ENCODE results near the gene ASF1A.

The ASF1A gene

GRCh38 chr6:118896339-118897136, 2.6 kb downstream of the ASF1A start:
- H3K4me1 ChIP-seq = peaks cover 0 to 38% (median 8%) of the 10 kb centered on the region in 4 donors
- no peak overlapping the region for H3K4me3 ChIP-seq
- DNase-seq = no peak
- no peaks in the 10 kb centered on the region for H3K9me3 ChIP-seq
- peak in 1 of 2 experiments; percentile 10 for TF ChIP-seq CTCF (IDR thresholded peaks at IDR 0.05)
- intact Hi-C loops (cut with DNase I; ENCODE audit: low total_unique reads) = loop anchor here (5.0 kb wide), 1 partner anchor 36 kb away; no protein-coding TSS in a partner anchor
- H3K27ac ChIP-seq = no peak overlapping the region
- H3K36me3 ChIP-seq = peaks cover 0 to 8% (median 4%) of the 10 kb centered on the region in 3 donors
- no peaks in the 10 kb centered on the region for H3K27me3 ChIP-seq

GRCh38 chr6:118897386-118897785, 3.4 kb downstream of the ASF1A start:
- Histone ChIP-seq H3K27ac (no peak overlapping the region), H3K4me1 (peaks cover 0 to 31% (median 2%) of the 10 kb centered on the region in 4 donors), H3K4me3 (no peak overlapping the region), H3K36me3 (peaks cover 0 to 8% (median 4%) of the 10 kb centered on the region in 3 donors), H3K9me3 (no peaks in the 10 kb centered on the region), H3K27me3 (no peaks in the 10 kb centered on the region)
- intact Hi-C loops (cut with DNase I; ENCODE audit: low total_unique reads) = loop anchor here (5.0 kb wide), 1 partner anchor 35 kb away; no protein-coding TSS in a partner anchor
- no peak for DNase-seq
- no peak for TF ChIP-seq CTCF (IDR thresholded peaks at IDR 0.05)

GRCh38 chr6:118899948-118900347, 6.0 kb downstream of the ASF1A start:
- DNase-seq = no peak
- Histone ChIP-seq H3K4me3 (no peak overlapping the region), H3K27ac (no peak overlapping the region), H3K27me3 (no peaks in the 10 kb centered on the region), H3K36me3 (peaks cover 11 to 20% (median 15%) of the 10 kb centered on the region in 3 donors), H3K9me3 (no peaks in the 10 kb centered on the region), H3K4me1 (peaks cover 0 to 35% (median 2%) of the 10 kb centered on the region in 4 donors)
- no peak for TF ChIP-seq CTCF (IDR thresholded peaks at IDR 0.05)
- intact Hi-C loops (cut with DNase I; ENCODE audit: low total_unique reads) = loop anchor here (5.0 kb wide), 1 partner anchor 32 kb away; no protein-coding TSS in a partner anchor

- intact Hi-C loops (cut with DNase I; ENCODE audit: low total_unique reads) = no loop called here
- TF ChIP-seq CTCF (IDR thresholded peaks at IDR 0.05) = no peak
- Histone ChIP-seq H3K4me1 (peaks cover 0 to 16% (median 0%) of the 10 kb centered on the region in 4 donors), H3K4me3 (no peak overlapping the region), H3K36me3 (peaks cover 20 to 39% (median 37%) of the 10 kb centered on the region in 3 donors), H3K9me3 (no peaks in the 10 kb centered on the region), H3K27me3 (no peaks in the 10 kb centered on the region), H3K27ac (peak overlapping the region in 1 of 2 donors; percentile 13)
- no peak for DNase-seq
Observed at GRCh38 chr6:118902726-118903125, 8.8 kb downstream of the ASF1A start.

DNA sequence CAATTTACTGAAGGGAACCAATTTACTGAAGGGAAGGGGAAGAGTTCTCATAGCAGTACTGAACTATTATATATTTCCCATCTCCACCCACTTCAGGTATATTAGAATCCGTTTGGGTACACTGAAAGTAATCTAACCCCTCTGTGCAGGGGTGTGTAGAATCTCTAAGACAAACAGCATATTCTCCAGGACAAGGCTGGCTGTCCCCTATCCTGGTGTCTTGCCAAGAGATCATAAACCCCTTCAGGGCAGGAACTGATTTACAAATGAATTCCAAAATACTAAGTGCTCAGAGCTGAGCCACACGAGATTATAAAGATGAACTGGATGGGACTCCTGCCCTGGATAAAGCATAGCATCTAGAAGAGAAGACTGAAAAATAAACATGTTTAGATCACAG, 9.2 kb downstream of the ASF1A start:
- peak overlapping the region in 1 of 2 donors; percentile 13 for H3K27ac ChIP-seq
- no peaks in the 10 kb centered on the region for H3K9me3 ChIP-seq
- TF ChIP-seq CTCF (IDR thresholded peaks at IDR 0.05) = no peak
- intact Hi-C loops (cut with DNase I; ENCODE audit: low total_unique reads) = no loop called here
- DNase-seq = no peak
- H3K4me1 ChIP-seq = peaks cover 0 to 16% (median 0%) of the 10 kb centered on the region in 4 donors
- H3K4me3 ChIP-seq = no peak overlapping the region
- H3K27me3 ChIP-seq = no peaks in the 10 kb centered on the region
- peaks cover 24 to 43% (median 40%) of the 10 kb centered on the region in 3 donors for H3K36me3 ChIP-seq
